Measurements from ENCODE around the gene SLC49A4.

The SLC49A4 gene

DNA sequence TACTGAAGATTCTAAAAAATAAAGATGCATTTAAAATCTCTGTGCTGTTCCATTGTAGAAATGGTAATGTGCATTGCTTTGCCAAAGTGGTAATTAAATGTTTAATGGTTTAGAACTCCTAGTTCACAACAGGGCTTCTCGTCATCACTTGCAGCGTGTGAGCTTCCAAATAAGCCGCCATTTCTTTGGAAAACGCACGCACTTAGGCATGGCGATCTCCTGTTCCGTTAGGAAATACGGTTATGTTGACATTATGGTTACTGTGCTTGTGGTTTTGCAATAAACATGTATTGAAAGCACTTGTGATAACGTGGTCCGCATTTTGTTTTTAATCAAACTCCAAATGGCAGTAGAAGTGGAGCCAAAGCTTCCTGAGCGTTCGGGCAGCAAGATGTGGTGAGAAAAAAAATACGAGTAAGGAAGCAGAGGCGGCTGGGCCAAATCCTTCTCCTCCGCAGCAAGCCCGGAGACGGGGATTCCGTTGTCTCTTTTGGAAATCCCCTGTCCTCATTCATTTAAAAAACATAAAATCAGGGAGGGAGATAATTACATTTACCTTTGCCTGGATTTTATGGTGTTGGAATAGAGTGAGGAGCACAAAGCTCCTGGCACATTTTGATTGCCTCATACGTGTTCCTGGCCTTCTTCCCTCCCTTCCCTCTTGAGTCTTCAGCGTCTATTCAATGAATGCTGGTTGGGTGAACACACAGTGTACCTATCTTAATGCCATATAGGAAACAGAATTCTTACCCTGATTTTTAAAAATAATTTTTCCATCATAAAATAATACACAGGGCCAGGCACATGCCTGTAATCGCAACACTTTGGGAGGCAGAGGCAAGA lies 97.5 kb downstream of the SLC49A4 start:
- in situ Hi-C loops (cut with HindIII; ENCODE audit: low sequenced_read_pairs) = no loop called here
- no peak overlapping the region for H3K4me3 ChIP-seq (ENCODE audit: low read depth, low read length)

DNA sequence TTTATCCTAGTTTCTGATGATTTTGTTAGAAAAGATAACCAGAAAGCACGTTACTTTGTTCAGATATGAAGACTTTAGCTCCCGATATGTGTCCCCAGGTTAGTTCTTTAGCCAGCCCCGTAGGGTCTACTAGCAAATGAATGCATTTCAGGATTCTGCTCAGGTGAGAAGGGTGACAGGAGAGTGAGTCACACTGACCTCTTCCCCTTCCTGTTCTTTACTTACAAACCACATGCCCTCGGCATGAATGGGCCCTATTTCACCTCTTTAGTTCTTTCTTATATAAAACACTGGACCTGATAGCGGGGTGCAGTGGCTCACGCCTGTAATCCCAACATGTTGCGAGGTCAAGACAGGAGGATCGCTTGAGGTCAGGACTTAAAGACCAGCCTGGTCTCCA lies 98.4 kb downstream of the SLC49A4 start:
- TF ChIP-seq, protein P1, sequence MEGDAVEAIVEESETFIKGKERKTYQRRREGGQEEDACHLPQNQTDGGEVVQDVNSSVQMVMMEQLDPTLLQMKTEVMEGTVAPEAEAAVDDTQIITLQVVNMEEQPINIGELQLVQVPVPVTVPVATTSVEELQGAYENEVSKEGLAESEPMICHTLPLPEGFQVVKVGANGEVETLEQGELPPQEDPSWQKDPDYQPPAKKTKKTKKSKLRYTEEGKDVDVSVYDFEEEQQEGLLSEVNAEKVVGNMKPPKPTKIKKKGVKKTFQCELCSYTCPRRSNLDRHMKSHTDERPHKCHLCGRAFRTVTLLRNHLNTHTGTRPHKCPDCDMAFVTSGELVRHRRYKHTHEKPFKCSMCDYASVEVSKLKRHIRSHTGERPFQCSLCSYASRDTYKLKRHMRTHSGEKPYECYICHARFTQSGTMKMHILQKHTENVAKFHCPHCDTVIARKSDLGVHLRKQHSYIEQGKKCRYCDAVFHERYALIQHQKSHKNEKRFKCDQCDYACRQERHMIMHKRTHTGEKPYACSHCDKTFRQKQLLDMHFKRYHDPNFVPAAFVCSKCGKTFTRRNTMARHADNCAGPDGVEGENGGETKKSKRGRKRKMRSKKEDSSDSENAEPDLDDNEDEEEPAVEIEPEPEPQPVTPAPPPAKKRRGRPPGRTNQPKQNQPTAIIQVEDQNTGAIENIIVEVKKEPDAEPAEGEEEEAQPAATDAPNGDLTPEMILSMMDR (IDR thresholded peaks at IDR 0.05; ENCODE audit: low read depth, low read length, missing control alignments) = no peak
- no peak overlapping the region for H3K4me3 ChIP-seq (ENCODE audit: low read depth, low read length)
- in situ Hi-C loops (cut with HindIII; ENCODE audit: low sequenced_read_pairs) = no loop called here
- no peak for DNase-seq (ENCODE audit: low read depth)

More for the DNA sequence above, 97.5 kb downstream of the SLC49A4 start:
- DNase-seq (ENCODE audit: low read depth) = no peak
- TF ChIP-seq, protein P1 (IDR thresholded peaks at IDR 0.05; ENCODE audit: low read depth, low read length, missing control alignments) = no peak

DNA sequence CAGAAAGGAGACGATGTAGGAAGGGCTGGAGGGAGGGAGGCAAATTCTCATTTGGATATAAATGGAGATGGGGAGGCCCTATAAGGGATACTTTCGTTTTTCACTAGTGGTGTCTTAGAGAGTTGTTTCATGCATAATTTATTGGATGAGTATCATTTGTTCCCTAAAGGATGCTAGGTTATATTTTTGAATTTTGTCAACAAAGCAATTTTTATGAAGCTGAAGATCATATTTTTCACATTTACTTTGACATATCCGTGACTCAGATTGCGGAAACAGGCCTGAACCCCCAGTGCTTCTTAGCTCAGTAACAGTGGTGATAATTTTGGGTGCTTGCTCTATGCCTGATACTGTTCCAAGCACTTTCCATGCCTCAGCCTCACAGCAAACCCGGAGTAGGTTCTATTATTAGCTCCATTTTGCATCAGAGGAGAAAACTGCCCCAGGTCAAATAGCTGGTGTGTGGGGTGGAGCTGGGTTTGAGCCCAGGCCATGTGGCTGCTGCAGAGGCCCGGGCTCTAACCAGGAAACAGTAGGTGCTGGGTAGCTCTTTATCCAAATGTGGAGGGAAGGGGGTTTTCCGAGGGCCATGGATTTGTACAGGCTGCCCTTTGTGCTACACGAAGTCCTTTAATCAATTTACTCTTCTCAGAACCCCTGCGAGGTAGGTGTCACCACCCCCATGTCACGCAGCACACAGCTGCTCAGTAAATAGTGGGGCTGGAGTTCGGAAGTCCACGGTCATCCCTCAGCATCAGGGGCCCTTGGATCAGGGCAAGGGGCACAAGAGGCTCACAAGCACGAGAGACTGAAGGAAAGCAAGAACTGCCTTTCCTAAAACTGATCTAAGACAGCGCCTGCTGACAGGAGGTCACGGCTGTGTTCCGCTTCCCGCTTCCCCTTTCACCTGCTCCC lies 99.1 kb downstream of the SLC49A4 start:
- no peak for DNase-seq (ENCODE audit: low read depth)
- in situ Hi-C loops (cut with HindIII; ENCODE audit: low sequenced_read_pairs) = no loop called here
- H3K4me3 ChIP-seq (ENCODE audit: low read depth, low read length) = no peak overlapping the region
- TF ChIP-seq, protein P1 (IDR thresholded peaks at IDR 0.05; ENCODE audit: low read depth, low read length, missing control alignments) = no peak

DNA sequence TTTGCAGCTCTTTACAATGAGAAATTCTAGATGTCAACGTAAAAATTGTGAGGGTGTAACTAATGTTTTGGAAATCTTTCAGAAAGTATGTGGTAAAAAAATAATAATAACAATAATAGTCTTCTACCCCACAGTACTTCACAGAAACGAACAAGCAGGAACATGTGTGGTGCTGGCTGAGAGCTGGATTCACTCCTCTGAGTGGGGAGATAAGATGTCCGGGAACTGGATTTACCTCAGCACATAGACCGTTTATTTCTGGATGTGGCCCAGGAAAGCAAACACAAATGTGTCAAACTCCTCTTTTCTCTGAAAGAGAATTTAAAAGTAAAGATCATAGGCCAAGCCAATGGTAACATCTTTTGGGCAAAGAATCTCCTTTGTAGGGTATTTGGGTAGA lies 103.4 kb downstream of the SLC49A4 start:
- no peak overlapping the region for H3K4me3 ChIP-seq (ENCODE audit: low read depth, low read length)
- DNase-seq (ENCODE audit: low read depth) = no peak
- in situ Hi-C loops (cut with HindIII; ENCODE audit: low sequenced_read_pairs) = no loop called here
- TF ChIP-seq, protein P1 (IDR thresholded peaks at IDR 0.05; ENCODE audit: low read depth, low read length, missing control alignments) = no peak

DNA sequence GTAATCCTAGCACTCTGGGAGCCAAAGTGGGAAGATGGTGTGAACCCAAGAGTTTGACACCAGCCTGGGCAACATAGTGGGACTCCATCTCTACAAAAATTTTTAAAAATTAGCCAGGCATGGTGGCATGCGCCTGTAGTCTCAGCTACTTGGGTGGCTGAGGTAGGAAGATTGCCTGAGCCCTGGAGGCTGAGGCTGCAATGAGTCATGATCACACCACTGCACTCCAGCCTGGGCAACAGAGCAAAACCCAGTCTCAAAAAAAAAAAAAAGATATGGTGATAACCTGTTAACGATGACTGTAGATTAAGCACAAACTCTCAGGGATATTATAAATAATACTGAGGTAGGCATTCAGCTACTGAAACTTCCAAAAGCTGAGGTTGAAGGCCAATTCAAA lies 107.5 kb downstream of the SLC49A4 start:
- TF ChIP-seq, protein P1 (IDR thresholded peaks at IDR 0.05; ENCODE audit: low read depth, low read length, missing control alignments) = no peak
- DNase-seq (ENCODE audit: low read depth) = no peak
- in situ Hi-C loops (cut with HindIII; ENCODE audit: low sequenced_read_pairs) = no loop called here

DNA sequence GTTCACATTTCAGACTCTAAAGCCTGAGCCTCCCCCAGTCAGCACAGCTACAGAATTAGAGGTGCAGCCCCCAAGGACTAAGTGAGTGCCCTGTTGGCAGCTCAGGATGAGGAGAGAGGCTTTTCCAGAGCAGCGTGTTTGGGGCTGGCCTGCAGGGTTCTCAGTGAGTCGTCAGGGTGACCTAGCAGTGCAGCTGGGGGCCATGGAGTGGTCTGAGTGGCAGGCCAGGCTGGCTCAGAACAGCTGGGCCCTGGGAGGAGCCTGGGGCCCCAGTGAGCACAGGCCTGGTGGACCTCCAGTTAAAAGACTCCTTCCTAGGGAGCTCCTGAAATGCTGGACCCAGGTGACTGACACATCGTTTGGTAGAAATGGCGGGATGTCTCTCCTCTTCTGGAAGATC lies 108.3 kb downstream of the SLC49A4 start:
- DNase-seq (ENCODE audit: low read depth) = no peak
- in situ Hi-C loops (cut with HindIII; ENCODE audit: low sequenced_read_pairs) = no loop called here
- no peak overlapping the region for H3K4me3 ChIP-seq (ENCODE audit: low read depth, low read length)
- TF ChIP-seq, protein P1 (IDR thresholded peaks at IDR 0.05; ENCODE audit: low read depth, low read length, missing control alignments) = no peak

More for the DNA sequence above, 107.5 kb downstream of the SLC49A4 start:
- H3K4me3 ChIP-seq (ENCODE audit: low read depth, low read length) = no peak overlapping the region

All from astrocyte of the cerebellum (primary cell).